ENCODE data around the gene AMOTL2.

DNA sequence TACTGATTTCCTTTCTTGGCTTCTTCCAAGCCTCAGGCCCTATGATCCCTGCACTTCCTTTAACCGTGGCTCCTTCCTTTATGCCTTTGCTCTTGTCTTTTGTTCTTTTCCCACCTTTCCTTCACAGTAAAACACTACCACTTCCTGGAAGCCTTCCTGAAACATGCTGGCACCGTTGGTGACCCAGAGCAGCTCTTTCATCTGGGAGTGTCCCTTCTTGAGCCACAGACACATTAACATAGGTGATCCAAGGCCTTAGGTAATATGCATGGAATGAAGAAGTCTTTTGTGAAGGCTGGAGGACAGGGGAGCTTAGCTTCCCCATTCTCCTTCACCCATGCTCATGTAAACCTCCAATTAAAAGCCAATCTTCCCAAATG lies 39.4 kb downstream of the AMOTL2 start:
- no peak for TF ChIP-seq JUND (IDR thresholded peaks at IDR 0.05; ENCODE audit: borderline replicate concordance, low read depth, low read length)
- TF ChIP-seq JUND (tag; IDR thresholded peaks at IDR 0.05; ENCODE audit: borderline replicate concordance, low read depth, low read length), result no peak
- TF ChIP-seq, protein P1, sequence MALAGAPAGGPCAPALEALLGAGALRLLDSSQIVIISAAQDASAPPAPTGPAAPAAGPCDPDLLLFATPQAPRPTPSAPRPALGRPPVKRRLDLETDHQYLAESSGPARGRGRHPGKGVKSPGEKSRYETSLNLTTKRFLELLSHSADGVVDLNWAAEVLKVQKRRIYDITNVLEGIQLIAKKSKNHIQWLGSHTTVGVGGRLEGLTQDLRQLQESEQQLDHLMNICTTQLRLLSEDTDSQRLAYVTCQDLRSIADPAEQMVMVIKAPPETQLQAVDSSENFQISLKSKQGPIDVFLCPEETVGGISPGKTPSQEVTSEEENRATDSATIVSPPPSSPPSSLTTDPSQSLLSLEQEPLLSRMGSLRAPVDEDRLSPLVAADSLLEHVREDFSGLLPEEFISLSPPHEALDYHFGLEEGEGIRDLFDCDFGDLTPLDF (CRISPR knock-in tag; IDR thresholded peaks at IDR 0.05), result no peak
- no peak for TF ChIP-seq BRF2 (IDR thresholded peaks at IDR 0.05; ENCODE audit: borderline replicate concordance, insufficient read depth, insufficient read length)
- no peak for TF ChIP-seq EHMT2 (IDR thresholded peaks at IDR 0.05)
- TF ChIP-seq TOE1 (IDR thresholded peaks at IDR 0.05; ENCODE audit: borderline replicate concordance), result no peak
- no peak for TF ChIP-seq TOE1 (CRISPR knock-in tag; IDR thresholded peaks at IDR 0.05; ENCODE audit: borderline replicate concordance, low read depth)
- no peak for TF ChIP-seq NRF1 (conservative IDR thresholded peaks at IDR 0.05 in 1 of 2, IDR thresholded peaks at IDR 0.05 in 1 of 2)
- TF ChIP-seq, protein P2, sequence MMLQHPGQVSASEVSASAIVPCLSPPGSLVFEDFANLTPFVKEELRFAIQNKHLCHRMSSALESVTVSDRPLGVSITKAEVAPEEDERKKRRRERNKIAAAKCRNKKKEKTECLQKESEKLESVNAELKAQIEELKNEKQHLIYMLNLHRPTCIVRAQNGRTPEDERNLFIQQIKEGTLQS (IDR thresholded peaks at IDR 0.05), result no peak
- TF ChIP-seq, protein P2 (CRISPR knock-in tag; conservative IDR thresholded peaks at IDR 0.05), result no peak
- no peak for TF ChIP-seq POLR2G (IDR thresholded peaks at IDR 0.05; ENCODE audit: low read depth, low read length)
- no peak for TF ChIP-seq HDAC3 (IDR thresholded peaks at IDR 0.05; ENCODE audit: borderline replicate concordance, partially characterized antibody)

Data from K562 (cell line).